HG02763 (cell line): ENCODE data around the gene SSBP4.

Experiments
- ATAC-seq: cut with Tn5 transposase; IDR thresholded peaks from one replicate; pipeline ENCODE4 v1.9.1; 2021; ENCODE audit warnings: mild to moderate bottlenecking, moderate library complexity; ENCODE audit not compliant: unreplicated experiment

The SSBP4 gene

GRCh38 chr19:18481505-18482222, 62.5 kb downstream of the SSBP4 start:
- ATAC-seq, result no peak

DNA sequence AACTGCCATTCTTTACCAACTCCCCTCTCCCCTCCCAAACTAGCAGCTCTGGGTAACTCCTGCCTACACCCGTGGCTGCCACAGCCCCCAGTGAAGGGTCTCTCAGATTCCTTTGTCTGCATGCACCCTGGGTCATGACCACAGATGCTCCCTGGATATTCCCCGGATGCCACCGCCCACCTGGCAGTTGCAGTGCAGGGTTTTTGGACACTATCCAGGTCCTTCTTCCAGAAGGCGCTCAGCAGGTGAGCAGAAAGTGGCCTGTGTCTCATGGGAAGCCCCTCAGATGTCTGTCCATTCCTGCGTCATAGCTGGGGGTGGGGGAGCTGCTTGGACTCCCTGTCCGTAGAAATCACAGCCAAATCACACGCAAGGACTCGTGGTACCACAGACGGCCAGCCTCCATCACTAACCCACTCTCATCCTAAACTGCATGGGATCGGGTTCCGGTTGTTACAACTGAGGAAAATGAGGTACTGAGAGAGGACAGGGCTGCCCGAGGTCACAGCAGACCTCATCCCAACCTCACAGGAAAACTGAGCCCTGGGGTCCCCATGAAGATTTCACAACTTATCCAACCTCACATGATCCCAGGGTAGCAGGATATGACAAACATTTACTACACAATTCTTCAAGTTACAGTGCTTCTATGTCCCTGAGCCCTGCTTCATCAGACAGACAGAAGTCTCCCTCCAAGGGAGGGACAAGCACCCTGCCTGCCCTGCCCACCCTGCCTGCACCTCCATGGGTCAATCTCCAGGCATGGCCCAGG, 64.1 kb downstream of the SSBP4 start:
- ATAC-seq, result no peak
